Natural killer cell (primary cell): ENCODE data around the gene YTHDF1. TPM values are rescaled to one million over a fixed set of nuclear protein-coding genes. Genes with fewer than 3 reads are reported as not detected.

Source experiments
- ATAC-seq, 3 donors: fragments of 150-1000 bp in 2 of 3; fragments of 200-7000 bp in 1 of 3; cut with Tn5 transposase; 1 replicate in 1 of 3; 2 replicates in 2 of 3; pipeline ENCODE4 v1.10.0; 2021; ENCODE audit warnings: mild to moderate bottlenecking in 2 of 3, moderate library complexity in 2 of 3
- DNase-seq, 2 donors: peaks; one replicate each; pipeline versions ENCODE4 v3.0.0 to v3.0.0-alpha.2; 2013 to 2021; ENCODE audit warnings: mixed read lengths in 1 of 2
- H3K27ac ChIP-seq: one replicate; pipeline ENCODE4 v1.5.1; 2013; ENCODE audit warnings: mild to moderate bottlenecking, low read length
- H3K27me3 ChIP-seq: one replicate; pipeline ENCODE4 v1.6.1; 2013; ENCODE audit warnings: low read length; ENCODE audit not compliant: control insufficient read depth, insufficient read depth
- H3K36me3 ChIP-seq: one replicate; pipeline ENCODE4 v1.6.1; 2013; ENCODE audit warnings: low read length; ENCODE audit not compliant: control insufficient read depth, insufficient read depth
- H3K4me1 ChIP-seq: one replicate; pipeline ENCODE4 v1.6.1; 2013; ENCODE audit warnings: low read length; ENCODE audit not compliant: control insufficient read depth, insufficient read depth
- H3K4me3 ChIP-seq: one replicate; pipeline ENCODE4 v1.5.1; 2013; ENCODE audit warnings: low read length
- H3K9me3 ChIP-seq: one replicate; pipeline ENCODE4 v1.6.1; 2013; ENCODE audit warnings: low read length; ENCODE audit not compliant: control insufficient read depth, insufficient read depth
- H3K27ac Mint-ChIP-seq, 2 donors: one replicate each; pipeline ENCODE4 v1.8.0; 2022; ENCODE audit warnings: mild to moderate bottlenecking in 2 of 2, mixed read lengths in 2 of 2, moderate library complexity in 1 of 2
- H3K27me3 Mint-ChIP-seq, 2 donors: one replicate each; pipeline ENCODE4 v1.8.0; 2022; ENCODE audit warnings: low read depth in 2 of 2, mixed read lengths in 2 of 2
- H3K36me3 Mint-ChIP-seq: one replicate; pipeline ENCODE4 v1.8.0; 2022; ENCODE audit warnings: mixed read lengths
- H3K4me1 Mint-ChIP-seq, 2 donors: one replicate each; pipeline ENCODE4 v1.8.0; 2022; ENCODE audit warnings: mixed read lengths in 2 of 2
- H3K4me3 Mint-ChIP-seq: one replicate; pipeline ENCODE4 v1.8.0; 2022; ENCODE audit warnings: mild to moderate bottlenecking, moderate library complexity, mixed read lengths
- H3K9me3 Mint-ChIP-seq, 2 donors: one replicate each; pipeline ENCODE4 v1.8.0; 2022; ENCODE audit warnings: mixed read lengths in 2 of 2
- WGBS: methylation state at CpG from one replicate; pipeline ENCODE4 v1.1.7; 2013; ENCODE audit warnings: missing lambda C conversion rate; ENCODE audit not compliant: insufficient coverage; 5-methylcytosine and 5-hydroxymethylcytosine counted together
- intact Hi-C: fragments of 100-400 bp; cut with micrococcal nuclease; formaldehyde crosslinking; loops from one replicate; pipeline ENCODE4 v1.14.2; 2022
- total RNA-seq, 4 donors: library from RNA; stranded (reverse); fragments of 120-200 nt in 1 of 4; gene quantifications; one replicate each; pipeline versions ENCODE4 v1.2.3 to v1.2.4, GENCODE V29; 2013 to 2022
- TF ChIP-seq, protein P1 (sequence below): fragments of 200-600 bp; IDR thresholded peaks from one replicate; pipeline ENCODE4 v1.8.0; 2022; ENCODE audit warnings: antibody characterized with exemption

Gene YTHDF1
- total RNA-seq, 3 donors from 2014 or later (not counting 1 experiment from before 2014, with no cell fraction given), result 39.1 to 43.1 (median 41.0) TPM

DNA sequence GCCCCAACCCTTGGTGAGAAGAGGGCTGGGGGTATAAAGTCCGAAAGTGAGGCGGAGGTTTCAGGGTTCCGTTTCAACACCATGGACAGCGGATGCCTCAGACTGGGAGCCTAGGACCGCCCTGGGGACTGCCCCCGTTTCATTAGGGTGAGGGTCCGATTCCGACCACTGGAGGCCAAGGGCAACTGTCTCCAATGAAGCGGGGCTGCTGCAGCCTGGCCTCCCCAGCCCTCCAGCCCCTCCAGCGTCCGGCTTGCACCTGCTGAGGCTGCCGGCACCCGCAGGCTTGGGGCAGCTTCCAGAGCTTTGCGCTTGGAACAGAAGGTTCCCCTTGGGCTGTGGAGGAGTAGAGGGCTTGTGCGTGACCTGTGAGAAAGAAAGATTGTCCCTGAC, 39.9 kb downstream of the YTHDF1 start:
- Mint-ChIP-seq H3K4me3 (peak overlapping the region; percentile 55), H3K27ac (no peak overlapping the region), H3K27me3 (peaks cover 26 to 37% of the 10 kb centered on the region in 2 donors), H3K4me1 (peaks cover 0 to 19% of the 10 kb centered on the region in 2 donors), H3K9me3 (no peaks in the 10 kb centered on the region), H3K36me3 (no peaks in the 10 kb centered on the region)
- ATAC-seq (no peak), DNase-seq (peak in 1 of 2 donors; percentile 37)
- 9% methylated on average over 15 of the region's 15 CpGs for WGBS
- Histone ChIP-seq H3K36me3 (no peaks in the 10 kb centered on the region), H3K9me3 (no peaks in the 10 kb centered on the region), H3K4me3 (no peak overlapping the region), H3K27ac (no peak overlapping the region), H3K4me1 (peaks cover 12% of the 10 kb centered on the region), H3K27me3 (peaks cover 28% of the 10 kb centered on the region)
- TF ChIP-seq, protein P1, sequence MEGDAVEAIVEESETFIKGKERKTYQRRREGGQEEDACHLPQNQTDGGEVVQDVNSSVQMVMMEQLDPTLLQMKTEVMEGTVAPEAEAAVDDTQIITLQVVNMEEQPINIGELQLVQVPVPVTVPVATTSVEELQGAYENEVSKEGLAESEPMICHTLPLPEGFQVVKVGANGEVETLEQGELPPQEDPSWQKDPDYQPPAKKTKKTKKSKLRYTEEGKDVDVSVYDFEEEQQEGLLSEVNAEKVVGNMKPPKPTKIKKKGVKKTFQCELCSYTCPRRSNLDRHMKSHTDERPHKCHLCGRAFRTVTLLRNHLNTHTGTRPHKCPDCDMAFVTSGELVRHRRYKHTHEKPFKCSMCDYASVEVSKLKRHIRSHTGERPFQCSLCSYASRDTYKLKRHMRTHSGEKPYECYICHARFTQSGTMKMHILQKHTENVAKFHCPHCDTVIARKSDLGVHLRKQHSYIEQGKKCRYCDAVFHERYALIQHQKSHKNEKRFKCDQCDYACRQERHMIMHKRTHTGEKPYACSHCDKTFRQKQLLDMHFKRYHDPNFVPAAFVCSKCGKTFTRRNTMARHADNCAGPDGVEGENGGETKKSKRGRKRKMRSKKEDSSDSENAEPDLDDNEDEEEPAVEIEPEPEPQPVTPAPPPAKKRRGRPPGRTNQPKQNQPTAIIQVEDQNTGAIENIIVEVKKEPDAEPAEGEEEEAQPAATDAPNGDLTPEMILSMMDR, result no peak
- intact Hi-C loops, result no loop called here

- H3K4me1 ChIP-seq, result peaks cover 12% of the 10 kb centered on the region
- no peaks in the 10 kb centered on the region for H3K9me3 ChIP-seq
- H3K9me3 Mint-ChIP-seq, result no peaks in the 10 kb centered on the region
- H3K36me3 ChIP-seq, result no peaks in the 10 kb centered on the region
- ATAC-seq (no peak), DNase-seq (no peak)
- peaks cover 20 to 35% of the 10 kb centered on the region in 2 donors for H3K27me3 Mint-ChIP-seq
- H3K27ac ChIP-seq, result no peak overlapping the region
- no peak overlapping the region for H3K27ac Mint-ChIP-seq
- peaks cover 0 to 14% of the 10 kb centered on the region in 2 donors for H3K4me1 Mint-ChIP-seq
- 5% methylated on average over 75 of the region's 77 CpGs for WGBS
- H3K27me3 ChIP-seq, result peaks cover 24% of the 10 kb centered on the region
- no peak overlapping the region for H3K4me3 Mint-ChIP-seq
- no peak overlapping the region for H3K4me3 ChIP-seq
- TF ChIP-seq, protein P1, result no peak
- no peaks in the 10 kb centered on the region for H3K36me3 Mint-ChIP-seq
- intact Hi-C loops, result no loop called here
Observed at GRCh38 chr20:63175038-63175895, 40.7 kb downstream of the YTHDF1 start.

- DNase-seq (no peak), ATAC-seq (no peak)
- intact Hi-C loops, result no loop called here
- Histone ChIP-seq H3K27ac (no peak overlapping the region), H3K4me3 (no peak overlapping the region), H3K36me3 (no peaks in the 10 kb centered on the region), H3K4me1 (peaks cover 5% of the 10 kb centered on the region), H3K27me3 (peaks cover 22% of the 10 kb centered on the region), H3K9me3 (no peaks in the 10 kb centered on the region)
- Mint-ChIP-seq H3K27ac (no peak overlapping the region), H3K9me3 (no peaks in the 10 kb centered on the region), H3K27me3 (peaks cover 20 to 33% of the 10 kb centered on the region in 2 donors), H3K4me3 (no peak overlapping the region), H3K4me1 (peaks cover 0 to 9% of the 10 kb centered on the region in 2 donors), H3K36me3 (no peaks in the 10 kb centered on the region)
- WGBS, result 10% methylated on average over 15 of the region's 16 CpGs
- TF ChIP-seq, protein P1, result no peak
Observed at GRCh38 chr20:63174309-63175037, 41.5 kb downstream of the YTHDF1 start.
